ENCODE measurements around the gene RAB11FIP3.

GRCh38 chr16:491220-491919 lies 65.9 kb downstream of the RAB11FIP3 start:
- TF ChIP-seq CTCF (IDR thresholded peaks at IDR 0.05 in 2 of 3, conservative IDR thresholded peaks at IDR 0.05 in 1 of 3; ENCODE audit: borderline replicate concordance in 1 of 3, insufficient read depth in 1 of 3, low read depth in 2 of 3, low read length in 2 of 3) (no peak), YY1 (IDR thresholded peaks at IDR 0.05; ENCODE audit: extremely low read depth, insufficient replicate concordance, low read depth, low read length) (no peak), ZBTB33 (IDR thresholded peaks at IDR 0.05; ENCODE audit: extremely low read depth, insufficient replicate concordance, low read length) (no peak), POLR2AphosphoS5 (IDR thresholded peaks at IDR 0.05; ENCODE audit: low read depth, low read length) (no peak), JUND (IDR thresholded peaks at IDR 0.05) (no peak), POLR2A (IDR thresholded peaks at IDR 0.05; ENCODE audit: borderline replicate concordance, extremely low read depth, insufficient read depth, insufficient read length) (no peak), FOSL1 (IDR thresholded peaks at IDR 0.05; ENCODE audit: low read depth) (no peak), CEBPB (IDR thresholded peaks at IDR 0.05; ENCODE audit: low read depth) (no peak), EZH2phosphoT487 (IDR thresholded peaks at IDR 0.05; ENCODE audit: borderline replicate concordance) (no peak), TCF7L2 (IDR thresholded peaks at IDR 0.05; ENCODE audit: borderline replicate concordance, extremely low read depth, insufficient read depth, insufficient read length) (no peak), ATF3 (IDR thresholded peaks at IDR 0.05) (no peak), ZFX (IDR thresholded peaks at IDR 0.05) (no peak)
